GM12865 (cell line): ENCODE results near the gene PXDN.
"Not testable (repeated sequence)": the region's sequence is repeated elsewhere in the genome, so short reads cannot be mapped to it uniquely, and the experiment has no call there.

Source experiments
- DNase-seq: peaks from one replicate; pipeline ENCODE4 v3.0.0; 2010; ENCODE audit warnings: low read depth
- H3K4me3 ChIP-seq: 2 replicates; pipeline ENCODE4 v1.5.1; 2011; ENCODE audit warnings: mild to moderate bottlenecking, low read depth, low read length, control low read depth
- TF ChIP-seq, protein P1 (sequence below): IDR thresholded peaks from 2 replicates; pipeline ENCODE4 v1.5.1; 2011; ENCODE audit warnings: low read length, control low read depth, low read depth, inconsistent platforms; ENCODE audit not compliant: insufficient read depth; ENCODE audit errors: missing control alignments

PXDN gene

DNA sequence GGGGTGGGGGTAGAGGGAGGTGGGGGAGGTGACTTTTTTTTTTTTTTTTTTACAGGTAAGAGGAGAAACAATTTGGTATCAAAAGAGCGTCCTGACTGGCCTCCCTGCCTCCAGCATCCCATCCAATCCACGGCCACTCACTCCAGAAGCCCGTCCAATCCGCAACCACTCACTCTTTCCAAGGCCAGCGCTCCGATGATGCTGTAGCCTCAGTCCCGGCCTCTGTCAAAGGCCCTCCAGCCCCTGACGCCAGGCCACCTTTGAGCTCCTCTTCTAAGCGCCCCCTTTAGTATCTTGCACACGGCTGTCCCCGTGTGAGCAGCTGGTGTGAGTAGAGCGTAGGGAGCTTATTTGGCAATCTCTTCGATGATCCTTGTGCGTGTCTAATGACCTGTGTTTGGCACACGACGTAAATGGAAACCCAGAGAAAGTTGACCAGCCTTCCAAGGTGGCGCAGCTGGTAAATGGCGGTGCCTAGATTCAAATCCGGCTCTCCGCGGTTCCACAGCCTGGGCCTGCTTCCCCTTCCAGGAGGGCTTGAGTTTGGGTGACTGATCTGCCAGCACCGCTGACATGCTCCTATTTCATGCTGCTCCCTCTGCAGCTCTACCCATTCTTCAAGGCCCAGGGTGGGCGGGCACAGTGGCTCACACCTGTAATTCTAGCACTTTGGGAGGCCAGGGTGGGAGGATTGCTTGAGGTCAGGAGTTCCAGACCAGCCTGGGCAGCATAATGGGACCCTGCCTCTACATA lies 23.8 kb upstream of the PXDN start:
- TF ChIP-seq, protein P1, sequence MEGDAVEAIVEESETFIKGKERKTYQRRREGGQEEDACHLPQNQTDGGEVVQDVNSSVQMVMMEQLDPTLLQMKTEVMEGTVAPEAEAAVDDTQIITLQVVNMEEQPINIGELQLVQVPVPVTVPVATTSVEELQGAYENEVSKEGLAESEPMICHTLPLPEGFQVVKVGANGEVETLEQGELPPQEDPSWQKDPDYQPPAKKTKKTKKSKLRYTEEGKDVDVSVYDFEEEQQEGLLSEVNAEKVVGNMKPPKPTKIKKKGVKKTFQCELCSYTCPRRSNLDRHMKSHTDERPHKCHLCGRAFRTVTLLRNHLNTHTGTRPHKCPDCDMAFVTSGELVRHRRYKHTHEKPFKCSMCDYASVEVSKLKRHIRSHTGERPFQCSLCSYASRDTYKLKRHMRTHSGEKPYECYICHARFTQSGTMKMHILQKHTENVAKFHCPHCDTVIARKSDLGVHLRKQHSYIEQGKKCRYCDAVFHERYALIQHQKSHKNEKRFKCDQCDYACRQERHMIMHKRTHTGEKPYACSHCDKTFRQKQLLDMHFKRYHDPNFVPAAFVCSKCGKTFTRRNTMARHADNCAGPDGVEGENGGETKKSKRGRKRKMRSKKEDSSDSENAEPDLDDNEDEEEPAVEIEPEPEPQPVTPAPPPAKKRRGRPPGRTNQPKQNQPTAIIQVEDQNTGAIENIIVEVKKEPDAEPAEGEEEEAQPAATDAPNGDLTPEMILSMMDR: no peak
- DNase-seq: no peak
- no peak overlapping the region for H3K4me3 ChIP-seq

DNA sequence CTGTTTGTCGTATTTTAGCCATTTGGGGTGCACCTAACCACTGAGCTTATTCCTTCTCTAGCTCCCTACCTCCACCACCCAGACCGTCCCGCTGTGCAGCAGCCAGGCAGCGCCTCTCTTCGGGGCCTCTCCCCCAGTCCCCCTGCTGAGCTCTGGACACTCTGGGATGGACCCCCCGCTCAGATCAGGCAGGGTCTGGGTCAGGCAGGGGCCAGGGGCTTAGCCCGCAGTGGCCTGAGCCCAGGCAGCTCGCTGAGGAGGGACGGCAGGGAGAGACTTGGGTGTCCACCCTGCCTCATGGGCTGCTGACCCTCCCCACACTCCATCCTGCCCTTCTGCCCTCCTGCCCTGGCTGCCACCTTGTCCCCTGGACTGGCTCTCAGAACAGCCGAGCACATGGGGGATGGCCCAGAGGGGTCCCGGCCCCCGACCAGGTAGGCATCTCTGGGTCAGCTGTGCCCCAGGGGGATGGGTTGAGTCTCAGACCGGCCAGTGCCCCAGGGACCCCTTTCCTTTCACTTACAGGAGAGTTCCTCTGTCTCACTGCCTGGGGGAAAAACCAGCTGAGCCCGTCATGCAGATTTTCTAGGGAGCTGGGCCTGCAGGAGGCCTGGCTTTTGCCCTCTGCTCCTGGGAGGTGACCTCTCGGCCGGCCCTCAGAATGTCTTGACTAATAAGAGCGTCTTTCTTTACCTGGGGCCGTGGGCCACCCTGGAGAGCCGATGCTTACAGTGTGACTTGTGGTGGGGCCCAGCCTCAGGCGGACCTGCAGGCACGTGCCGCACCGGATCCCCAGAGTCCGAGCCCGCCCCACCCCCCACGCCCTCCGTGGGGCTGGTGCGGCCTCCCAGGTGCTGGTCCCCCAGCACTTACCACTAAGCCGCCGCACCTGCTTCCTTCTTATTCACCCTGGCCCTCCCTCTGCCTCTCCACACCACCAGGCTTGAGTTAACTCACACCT lies 22.8 kb upstream of the PXDN start:
- H3K4me3 ChIP-seq: no peak overlapping the region
- no peak for DNase-seq
- TF ChIP-seq, protein P1: no peak

DNA sequence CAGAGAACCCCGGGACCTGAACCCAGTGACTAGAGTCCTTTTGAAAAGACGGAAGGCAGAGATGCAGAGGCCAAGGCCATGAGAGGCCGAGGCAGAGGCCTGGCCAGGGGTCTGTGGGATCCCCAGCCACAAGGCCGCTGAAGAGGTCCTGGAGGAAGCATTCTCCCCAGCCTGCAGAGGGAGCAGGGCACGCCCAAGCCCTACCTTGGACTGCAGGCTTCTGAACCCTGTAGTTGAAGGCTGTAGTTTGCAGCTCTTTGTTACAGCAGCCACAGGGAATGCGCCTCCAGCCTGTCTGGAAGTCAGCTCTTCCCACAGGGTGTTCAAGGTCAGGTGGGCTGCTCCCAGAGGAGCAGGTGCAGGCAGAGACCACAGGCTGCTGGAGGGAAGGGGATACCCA lies 22.1 kb upstream of the PXDN start:
- no peak overlapping the region for H3K4me3 ChIP-seq
- DNase-seq: no peak
- TF ChIP-seq, protein P1: no peak

DNA sequence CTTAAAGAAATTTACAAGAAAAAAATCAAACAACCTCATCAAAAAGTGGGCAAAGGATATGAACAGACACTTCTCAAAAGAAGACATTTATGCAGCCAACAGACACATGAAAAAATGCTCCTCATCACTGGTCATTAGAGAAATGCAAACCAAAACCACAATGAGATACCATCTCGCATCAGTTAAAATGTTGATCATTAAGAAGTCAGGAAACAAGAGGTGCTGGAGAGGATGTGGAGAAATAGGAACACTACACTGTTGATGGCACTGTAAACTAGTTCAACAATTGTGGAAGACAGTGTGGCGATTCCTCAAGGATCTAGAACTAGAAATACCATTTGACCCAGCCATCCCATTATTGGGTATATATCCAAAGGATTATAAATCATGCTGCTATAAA lies 20.9 kb upstream of the PXDN start:
- DNase-seq, H3K4me3 ChIP-seq: not testable (repeated sequence)

DNA sequence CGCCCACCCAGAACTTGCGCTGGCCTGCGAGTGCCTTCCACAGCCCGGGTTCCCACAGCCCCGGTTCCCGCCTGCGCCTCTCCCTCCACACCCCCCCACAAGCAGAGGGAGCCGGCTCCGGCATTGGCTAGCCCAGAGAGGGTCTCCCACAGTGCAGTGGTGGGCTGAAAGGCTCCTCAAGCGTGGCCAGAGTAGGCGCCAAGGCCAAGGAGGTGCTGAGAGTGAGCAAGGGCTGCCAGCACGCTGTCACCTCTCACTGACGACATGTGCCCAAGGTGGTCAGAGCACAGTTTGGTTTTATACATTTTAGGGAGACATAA lies 15.3 kb upstream of the PXDN start:
- DNase-seq: no peak
- H3K4me3 ChIP-seq: no peak overlapping the region
- TF ChIP-seq, protein P1: no peak

DNA sequence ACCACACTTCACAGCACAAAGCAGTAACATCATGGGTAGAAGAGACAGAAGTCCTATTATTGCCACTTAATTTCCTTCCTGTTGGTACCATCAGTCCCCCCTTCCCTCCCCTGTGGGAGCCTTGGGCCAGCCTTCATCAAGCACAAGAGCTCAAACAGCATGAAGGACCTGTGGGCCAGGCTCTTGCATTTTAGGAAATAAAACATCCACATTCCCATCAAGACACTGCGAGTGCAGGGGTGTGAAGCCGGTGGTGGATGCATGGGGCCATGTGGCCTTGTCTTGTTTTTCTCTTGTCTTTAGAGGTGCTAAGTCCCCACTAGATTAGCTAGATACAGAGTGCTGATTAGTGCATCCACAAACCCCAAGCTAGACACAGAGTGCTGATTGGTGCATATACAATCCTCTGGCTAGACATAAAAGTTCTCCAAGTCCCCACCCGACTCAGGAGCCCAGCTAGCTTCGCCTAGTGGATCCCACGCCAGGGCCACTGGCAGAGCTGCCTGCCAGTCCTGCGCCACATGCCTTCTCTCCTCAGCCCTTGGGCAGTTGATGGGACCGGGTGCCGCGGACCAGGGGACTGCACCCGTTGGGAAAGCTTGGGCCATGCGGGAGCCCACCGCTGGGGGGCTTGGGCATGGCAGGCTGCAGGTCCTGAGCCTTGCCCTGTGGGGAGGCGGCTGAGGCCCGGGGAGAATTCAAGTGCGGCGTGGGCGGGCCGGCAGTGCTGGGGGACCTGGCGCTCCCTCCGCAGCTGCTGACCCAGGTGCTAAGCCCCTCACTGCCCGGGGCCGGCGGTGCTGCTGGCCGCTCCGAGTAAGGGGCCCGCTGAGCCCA lies 14.7 kb upstream of the PXDN start:
- no peak for DNase-seq
- no peak overlapping the region for H3K4me3 ChIP-seq
- TF ChIP-seq, protein P1: no peak

DNA sequence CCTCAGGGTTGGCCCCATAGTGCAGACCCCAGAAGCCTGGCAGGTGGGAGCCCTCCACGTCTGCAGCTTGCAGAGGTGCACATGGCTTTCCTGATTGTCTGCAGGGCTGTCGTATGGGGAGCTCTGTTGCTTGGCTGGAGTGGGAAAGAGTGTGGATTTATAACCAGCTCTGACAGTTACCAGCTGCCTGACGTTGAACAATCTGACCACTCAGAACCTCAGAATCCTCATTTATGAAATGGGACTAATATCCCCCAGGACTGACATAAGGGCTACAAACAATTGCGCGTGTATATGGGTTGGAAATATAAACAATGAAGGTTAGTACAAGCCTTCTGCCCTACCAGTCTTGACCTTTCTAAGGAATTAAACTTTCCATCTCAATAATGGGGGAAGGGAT lies 13.9 kb upstream of the PXDN start:
- DNase-seq: no peak
- TF ChIP-seq, protein P1: no peak
- H3K4me3 ChIP-seq: no peak overlapping the region
